Motor neuron (in vitro differentiated cells): Measurements from ENCODE around the gene ANKRD53. TPM values are rescaled to one million over a fixed set of nuclear protein-coding genes. Genes with fewer than 3 reads are reported as not detected.
"Not testable (repeated sequence)": the region's sequence is repeated elsewhere in the genome, so short reads cannot be mapped to it uniquely, and the experiment has no call there.

Experiments
- ATAC-seq, 8 experiments: fragments of 200-7000 bp; cut with Tn5 transposase; replicated peaks in 6 of 8; 2 replicates each; pipeline ENCODE4 v1.8.0; 2021; ENCODE audit warnings: mild to moderate bottlenecking in 8 of 8, moderate library complexity in 8 of 8
- H3K27ac ChIP-seq, 2 donors: fragments of 250-450 bp; sonication (Bioruptor Pico); 2 replicates each; pipeline ENCODE4 v1.9.0; 2021; ENCODE audit warnings: antibody characterized with exemption in 2 of 2, mild to moderate bottlenecking in 2 of 2, moderate library complexity in 1 of 2
- H3K4me1 ChIP-seq, 2 donors: fragments of 250-450 bp; sonication (Bioruptor Pico); replicated peaks in 1 of 2; 2 replicates each; pipeline ENCODE4 v1.6.1; 2021; ENCODE audit warnings: antibody characterized with exemption in 2 of 2, mild to moderate bottlenecking in 2 of 2, moderate library complexity in 1 of 2
- H3K4me3 ChIP-seq, 5 donors: fragments of 250-450 bp; sonication (Bioruptor Pico); 2 replicates each; pipeline ENCODE4 v1.9.0; 2021; ENCODE audit warnings: antibody characterized with exemption in 5 of 5, mild to moderate bottlenecking in 5 of 5, moderate library complexity in 4 of 5
- WGBS, 10 experiments: fragments of 450-650 bp; shearing (Covaris generic); methylation state at CpG; one replicate each; pipeline ENCODE4 v1.0.0; 2022; 5-methylcytosine and 5-hydroxymethylcytosine counted together
- in situ Hi-C, 9 experiments: fragments of 400-800 bp; cut with MboI; loops; one replicate each; pipeline ENCODE4 v1.15.0; 2021; ENCODE audit warnings: low sequenced_read_pairs in 9 of 9, low pct_unique_long_range_greater_than_20kb in 2 of 9; ENCODE audit not compliant: unreplicated experiment in 9 of 9
- total RNA-seq, 8 experiments: library from RNA; unstranded; fragments of 300-600 nt; gene quantifications; 2 replicates each; pipeline versions ENCODE4 v1.2.3 to v1.2.4, GENCODE V29; 2022

Gene ANKRD53
- total RNA-seq, 8 experiments from 2014 or later = 0.25 to 4.4 (median 0.76) TPM

- peak in 5 of 8 experiments; percentile 0 to 4 (median 2) for ATAC-seq
- in situ Hi-C loops = no loop called here
- H3K4me1 ChIP-seq = peaks cover 17 to 23% of the 10 kb centered on the region in 2 donors
- peak overlapping the region; percentile 65 to 70 for H3K27ac ChIP-seq
- no peak overlapping the region for H3K4me3 ChIP-seq
- 33 to 88% (median 74%) methylated on average over 1 to 2 of the region's 5 CpGs; no CpG with 5 or more reads in 7 of the 10 experiments for WGBS, 10 experiments
Observed at GRCh38 chr2:71001592-71001927, 23.1 kb downstream of the ANKRD53 start.

DNA sequence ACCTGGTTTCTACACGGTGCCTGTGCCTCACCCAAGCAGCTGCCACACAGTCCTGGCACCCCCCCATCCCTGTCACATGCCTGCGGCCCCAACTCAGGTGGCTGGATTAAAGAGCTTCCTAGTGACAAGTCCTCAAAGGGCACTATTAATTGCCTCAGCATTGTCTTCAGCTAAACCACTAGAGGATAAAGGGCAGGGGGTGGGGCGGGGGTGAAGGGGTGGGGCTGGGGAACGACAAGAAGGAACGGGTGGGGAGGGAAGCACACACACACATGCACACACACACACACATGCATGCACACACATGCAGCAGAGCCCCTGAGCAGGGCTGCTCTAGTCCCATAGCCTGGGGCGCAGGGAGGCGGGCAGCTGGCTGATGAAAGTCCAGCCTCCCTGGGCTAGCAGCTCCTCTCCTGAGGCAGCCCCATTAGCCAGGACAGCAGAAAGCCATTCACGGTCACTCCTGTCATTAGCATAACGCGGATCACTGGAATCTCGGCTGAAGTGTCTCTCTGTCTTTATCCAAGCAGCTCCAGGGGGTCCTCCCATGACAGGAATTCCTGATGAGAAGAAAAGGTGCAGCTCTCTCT lies 23.6 kb downstream of the ANKRD53 start:
- in situ Hi-C loops = no loop called here
- 0 to 23% (median 8%) methylated on average over 2 to 3 of the region's 11 CpGs; no CpG with 5 or more reads in 5 of the 10 experiments for WGBS, 10 experiments
- H3K4me3 ChIP-seq = no peak overlapping the region
- peaks cover 17 to 26% of the 10 kb centered on the region in 2 donors for H3K4me1 ChIP-seq
- peak; percentile 84 to 98 (median 96) for ATAC-seq
- H3K27ac ChIP-seq = peak overlapping the region; percentile 65 to 70

- H3K4me3 ChIP-seq = no peak overlapping the region
- ATAC-seq = no peak
- H3K27ac ChIP-seq = no peak overlapping the region
- in situ Hi-C loops = no loop called here
- 50 to 100% (median 92%) methylated on average over 1 to 6 of the region's 6 CpGs; no CpG with 5 or more reads in 4 of the 10 experiments for WGBS, 10 experiments
- peaks cover 17 to 26% of the 10 kb centered on the region in 2 donors for H3K4me1 ChIP-seq
Observed at GRCh38 chr2:71003396-71003795, 25.0 kb downstream of the ANKRD53 start.

DNA sequence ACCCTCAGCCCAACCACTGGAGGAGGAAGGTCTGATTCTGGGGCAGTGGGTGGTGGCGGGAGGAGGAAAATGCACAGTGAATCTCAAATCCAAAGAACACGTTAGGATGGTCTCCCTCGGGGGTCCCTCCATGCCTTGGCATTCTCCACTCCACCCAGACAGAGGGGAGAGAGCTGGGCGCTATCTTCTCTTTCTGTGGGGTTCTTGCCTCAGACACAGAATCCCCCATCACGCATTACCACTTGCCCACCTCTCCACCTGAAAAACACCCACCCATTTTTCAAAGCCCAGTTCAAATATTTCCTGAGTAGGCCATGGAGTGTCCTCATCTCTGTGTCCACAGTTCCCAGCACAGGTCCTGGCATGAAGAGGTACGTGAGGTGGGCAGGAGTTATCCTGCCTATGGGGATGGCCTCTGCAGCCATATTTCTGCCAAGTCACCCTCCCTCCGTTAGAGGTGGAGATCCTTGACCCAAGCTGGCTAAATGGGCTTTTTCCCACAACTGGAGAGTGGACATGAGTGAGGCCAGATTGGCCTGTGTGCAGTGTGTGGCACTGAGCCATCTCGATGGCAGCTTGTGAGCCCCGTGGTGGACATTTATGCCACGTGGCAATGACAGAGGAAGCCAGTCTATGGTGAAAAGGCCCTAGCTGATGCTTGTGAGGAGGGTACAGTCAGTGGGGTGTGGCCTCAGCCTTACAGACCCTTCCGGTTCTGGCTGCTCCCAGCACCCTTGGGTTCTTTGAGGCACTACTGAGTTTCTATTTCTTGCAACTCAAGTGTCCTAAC lies 25.7 kb downstream of the ANKRD53 start:
- 29 to 87% (median 66%) methylated on average over 1 to 10 of the region's 11 CpGs; no CpG with 5 or more reads in 2 of the 10 experiments for WGBS, 10 experiments
- Histone ChIP-seq H3K4me3 (no peak overlapping the region), H3K4me1 (peaks cover 17 to 30% of the 10 kb centered on the region in 2 donors), H3K27ac (no peak overlapping the region)
- in situ Hi-C loops = no loop called here
- ATAC-seq = no peak

- no peak for ATAC-seq
- WGBS, 10 experiments = 0 to 96% (median 73%) methylated on average over 1 to 5 of the region's 6 CpGs; no CpG with 5 or more reads in 4 of the 10 experiments
- H3K4me3 ChIP-seq = no peak overlapping the region
- in situ Hi-C loops = no loop called here
- H3K27ac ChIP-seq = no peak overlapping the region
- peaks cover 17 to 30% of the 10 kb centered on the region in 2 donors for H3K4me1 ChIP-seq
Observed at GRCh38 chr2:71004857-71005256, 26.4 kb downstream of the ANKRD53 start.

DNA sequence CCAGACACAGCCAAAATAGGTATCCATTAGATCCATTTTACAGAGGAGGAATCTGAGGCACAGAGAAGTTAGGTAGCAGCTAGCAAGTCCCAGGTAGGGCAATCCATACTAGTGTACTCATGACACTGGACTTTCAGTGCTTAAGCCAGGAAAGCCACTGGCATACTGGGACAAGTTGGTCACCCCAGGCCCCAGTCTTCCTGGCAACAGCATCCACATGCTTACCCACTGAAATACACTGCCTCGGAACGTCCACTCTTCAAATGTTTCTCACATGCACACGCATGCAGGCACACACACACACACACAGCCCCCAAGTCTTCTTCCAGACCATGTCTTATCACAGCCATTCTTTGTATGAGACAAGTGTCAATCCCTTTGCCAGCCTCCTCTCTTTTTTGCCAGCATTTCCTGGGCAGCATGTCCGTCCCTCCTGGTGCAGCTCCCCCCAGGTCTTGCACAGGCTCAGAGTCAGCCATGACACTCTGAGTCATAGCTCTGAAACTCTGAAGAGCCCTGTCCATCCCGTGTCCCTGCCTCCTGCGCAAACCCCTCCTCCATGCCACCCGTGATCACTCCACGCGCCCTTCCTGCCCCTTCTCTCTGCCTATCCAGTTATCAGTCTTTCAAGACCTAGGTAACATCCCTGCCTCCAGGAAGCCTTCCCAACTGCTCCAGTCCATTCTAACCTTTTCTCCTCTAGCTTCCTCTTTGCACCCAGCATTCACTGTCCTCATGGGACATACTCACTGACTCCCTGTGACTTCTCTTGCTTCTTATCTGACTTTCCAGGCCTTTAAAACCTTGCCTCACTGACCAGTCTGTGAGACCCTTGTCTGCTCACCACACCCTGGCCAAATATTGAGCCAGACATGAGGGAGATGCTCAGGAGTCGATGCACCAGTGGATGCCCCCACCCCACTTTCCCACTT lies 27.1 kb downstream of the ANKRD53 start:
- Histone ChIP-seq H3K4me1 (peaks cover 17 to 30% of the 10 kb centered on the region in 2 donors), H3K4me3 (no peak overlapping the region), H3K27ac (no peak overlapping the region)
- in situ Hi-C loops = no loop called here
- no peak for ATAC-seq
- 39 to 90% (median 83%) methylated on average over 1 to 8 of the region's 10 CpGs; no CpG with 5 or more reads in 2 of the 10 experiments for WGBS, 10 experiments

DNA sequence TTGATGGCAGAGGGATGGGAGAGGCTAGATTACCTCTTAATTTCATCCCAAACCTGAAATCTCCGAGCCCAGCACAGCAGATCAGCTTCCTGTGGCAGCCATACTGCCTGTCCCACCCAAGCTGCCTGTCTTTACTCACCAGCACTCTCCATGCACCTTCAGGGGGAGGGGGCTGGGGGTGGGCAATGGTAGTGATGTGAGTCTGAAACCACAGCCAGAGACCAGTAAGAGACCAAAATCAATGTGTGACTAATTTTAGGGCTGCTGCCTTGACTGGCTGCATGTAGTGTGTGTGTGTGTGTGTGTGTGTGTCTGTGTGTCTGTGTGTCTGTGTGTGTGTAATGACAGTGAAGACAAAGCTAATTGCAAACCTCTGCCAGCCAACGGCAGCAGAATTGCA lies 27.9 kb downstream of the ANKRD53 start:
- no peak overlapping the region for H3K4me3 ChIP-seq
- 33% methylated on average over 1 of the region's 2 CpGs; no CpG with 5 or more reads in 9 of the 10 experiments for WGBS, 10 experiments
- H3K27ac ChIP-seq = no peak overlapping the region
- peaks cover 10 to 26% of the 10 kb centered on the region in 2 donors for H3K4me1 ChIP-seq
- in situ Hi-C loops = no loop called here
- ATAC-seq = no peak

- Histone ChIP-seq H3K27ac (no peak overlapping the region), H3K4me3 (no peak overlapping the region), H3K4me1 (peaks cover 4 to 18% of the 10 kb centered on the region in 2 donors)
- in situ Hi-C loops = no loop called here
- WGBS, 10 experiments = 60 to 86% (median 79%) methylated on average over 1 to 2 of the region's 5 CpGs; no CpG with 5 or more reads in 7 of the 10 experiments
- ATAC-seq = peak in 4 of 8 experiments; percentile 18 to 40 (median 38)
Observed at GRCh38 chr2:71006955-71007799, 28.7 kb downstream of the ANKRD53 start.

- Histone ChIP-seq H3K4me1 (peaks cover 0 to 10% of the 10 kb centered on the region in 2 donors), H3K27ac (no peak overlapping the region), H3K4me3 (no peak overlapping the region)
- WGBS, 10 experiments = 50 to 80% (median 67%) methylated on average over 3 to 12 of the region's 13 CpGs; no CpG with 5 or more reads in 7 of the 10 experiments
- in situ Hi-C loops = no loop called here
- peak in 2 of 8 experiments; percentile 54 to 70 for ATAC-seq
Observed at GRCh38 chr2:71008342-71008741, 29.9 kb downstream of the ANKRD53 start.

DNA sequence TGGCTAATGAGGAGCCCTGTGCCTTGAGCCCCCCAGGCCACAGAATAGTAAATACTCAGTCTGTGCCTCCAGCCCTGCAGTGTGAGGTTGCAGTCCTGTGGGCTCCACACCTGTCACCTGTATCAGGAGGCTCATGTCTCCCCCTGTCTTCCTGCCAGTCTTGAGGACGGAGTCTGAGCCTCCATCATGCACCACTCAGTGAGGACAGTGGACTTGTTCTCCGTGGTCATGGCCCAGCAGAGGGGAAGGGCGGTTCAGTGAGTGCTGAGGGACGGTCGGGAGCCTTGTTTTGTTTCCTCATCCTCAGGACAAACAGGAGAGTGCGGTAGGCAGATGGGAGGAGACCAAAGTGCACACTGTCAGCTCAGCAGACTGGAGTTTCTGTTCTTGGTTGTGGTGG lies 33.4 kb downstream of the ANKRD53 start:
- 0 to 100% (median 58%) methylated on average over 1 to 5 of the region's 6 CpGs; no CpG with 5 or more reads in 6 of the 10 experiments for WGBS, 10 experiments
- H3K4me1 ChIP-seq, H3K27ac ChIP-seq, in situ Hi-C loops, H3K4me3 ChIP-seq, ATAC-seq: not testable (repeated sequence)

DNA sequence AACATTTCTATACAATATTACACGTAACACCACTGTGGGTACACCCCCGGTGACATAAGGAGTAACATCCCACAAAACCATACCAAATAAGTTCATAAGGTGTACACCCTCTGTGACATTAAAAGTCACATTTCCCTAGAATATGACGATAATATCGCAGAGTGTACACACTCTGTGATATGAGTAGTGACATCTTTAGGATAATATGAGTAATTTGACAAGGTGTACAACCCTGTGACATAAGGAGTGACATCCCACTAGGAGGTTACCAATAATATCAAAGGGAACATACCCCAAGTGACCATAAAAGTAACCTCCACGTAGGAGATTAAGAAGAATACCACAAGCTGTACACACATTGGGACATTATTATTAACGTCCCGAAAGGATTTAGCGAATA lies 40.2 kb downstream of the ANKRD53 start:
- no peak overlapping the region for H3K27ac ChIP-seq
- in situ Hi-C loops = no loop called here
- WGBS, 10 experiments = 67 to 100% (median 88%) methylated on average over 1 to 7 of the region's 8 CpGs
- H3K4me1 ChIP-seq = peaks cover 0 to 2% of the 10 kb centered on the region in 2 donors
- ATAC-seq = no peak
- no peak overlapping the region for H3K4me3 ChIP-seq

GRCh38 chr2:71019989-71020388 lies 41.6 kb downstream of the ANKRD53 start:
- H3K27ac ChIP-seq, H3K4me3 ChIP-seq, ATAC-seq, H3K4me1 ChIP-seq, in situ Hi-C loops: not testable (repeated sequence)
- 34 to 94% (median 79%) methylated on average over 2 to 6 of the region's 6 CpGs for WGBS, 10 experiments
